Measurements from ENCODE around the gene DELE1. TPM values are rescaled to one million over a fixed set of nuclear protein-coding genes. Genes with fewer than 3 reads are reported as not detected.
A peak's percentile ranks its signal among the peaks of the same experiment; 100 is the strongest.
"Not testable (repeated sequence)": the region's sequence is repeated elsewhere in the genome, so short reads cannot be mapped to it uniquely, and the experiment has no call there.

Gene DELE1
- polyA plus RNA-seq, 6 donors from 2014 or later = 39.1 to 51.1 (median 44.1) TPM

DNA sequence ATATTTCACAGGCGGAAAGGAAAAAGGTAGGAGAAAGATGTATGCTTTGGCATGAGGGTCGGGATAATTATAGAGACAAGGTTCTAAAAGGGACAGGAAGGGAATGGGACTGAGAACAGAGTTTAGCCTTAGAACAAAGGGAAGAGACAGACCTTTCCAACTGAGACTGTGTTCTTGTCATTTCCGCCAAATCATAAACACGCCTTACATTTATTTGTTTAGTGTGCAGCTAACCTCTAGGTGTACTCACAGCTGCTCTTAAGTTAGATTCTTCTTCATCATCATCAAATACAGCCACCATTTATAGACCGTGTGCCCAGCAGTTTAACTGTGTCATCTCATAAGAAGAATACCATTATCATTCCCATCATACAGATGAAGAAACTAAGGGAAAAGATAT lies 5.9 kb upstream of the DELE1 start:
- Mint-ChIP-seq H3K36me3 (no peaks in the 10 kb centered on the region), H3K9me3 (no peaks in the 10 kb centered on the region), H3K4me3 (no peak overlapping the region), H3K4me1 (peaks cover 18 to 31% (median 22%) of the 10 kb centered on the region in 3 donors), H3K27me3 (peaks cover 0 to 11% (median 0%) of the 10 kb centered on the region in 3 donors), H3K27ac (no peak overlapping the region)
- DNase-seq = no peak
- no peak for ATAC-seq (ENCODE audit: low read depth in 2 of 2)

DNA sequence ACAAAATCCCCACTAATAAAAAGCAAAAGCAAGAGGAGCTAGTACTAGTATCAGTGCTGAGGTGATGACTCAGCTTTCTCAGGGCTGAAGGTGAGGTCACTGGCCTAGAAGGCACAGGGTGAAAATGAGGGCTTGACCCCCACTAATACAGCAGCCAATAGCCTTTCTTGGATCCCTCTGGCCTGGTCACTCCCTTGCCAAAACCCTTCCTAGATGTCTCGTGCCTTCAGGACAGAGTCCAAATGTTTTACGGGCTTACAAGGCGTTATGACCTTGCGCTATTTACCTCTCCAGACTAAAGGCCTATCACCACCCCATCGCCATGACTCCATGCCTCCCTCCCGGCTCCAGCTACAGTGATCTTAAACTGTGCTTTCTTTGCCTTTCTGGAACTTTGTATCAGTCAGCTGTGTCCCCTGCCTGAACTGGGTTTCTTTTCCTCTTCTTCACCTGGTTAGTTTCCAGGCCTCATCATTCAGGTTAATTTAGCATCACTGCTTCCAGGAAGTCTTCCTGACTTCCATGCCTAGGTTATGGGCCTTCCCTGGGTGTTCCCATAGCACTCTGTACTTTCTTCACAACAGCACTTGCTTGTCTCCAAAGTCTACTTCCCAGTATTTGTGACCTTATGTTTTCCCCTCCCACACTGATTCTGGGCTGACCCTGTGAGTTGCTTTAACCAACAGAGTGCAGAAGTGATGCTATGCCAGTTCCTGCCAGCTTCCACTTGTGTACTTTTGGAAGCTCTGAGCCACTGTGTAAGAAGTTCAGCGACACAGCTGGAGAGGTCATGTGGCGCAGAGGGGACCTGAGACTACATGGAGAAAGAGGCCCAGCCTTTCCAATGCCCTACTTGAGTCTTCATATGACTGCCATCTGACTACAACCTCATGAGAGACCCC lies 4.2 kb upstream of the DELE1 start:
- Mint-ChIP-seq H3K27ac (peak overlapping the region in 1 of 6 donors; percentile 24), H3K27me3 (peaks cover 0 to 11% (median 0%) of the 10 kb centered on the region in 3 donors), H3K9me3 (no peaks in the 10 kb centered on the region), H3K4me1 (peaks cover 20 to 36% (median 20%) of the 10 kb centered on the region in 3 donors), H3K4me3 (no peak overlapping the region), H3K36me3 (peaks cover 0 to 10% of the 10 kb centered on the region in 2 donors)
- DNase-seq = no peak
- ATAC-seq (ENCODE audit: low read depth in 2 of 2) = no peak

DNA sequence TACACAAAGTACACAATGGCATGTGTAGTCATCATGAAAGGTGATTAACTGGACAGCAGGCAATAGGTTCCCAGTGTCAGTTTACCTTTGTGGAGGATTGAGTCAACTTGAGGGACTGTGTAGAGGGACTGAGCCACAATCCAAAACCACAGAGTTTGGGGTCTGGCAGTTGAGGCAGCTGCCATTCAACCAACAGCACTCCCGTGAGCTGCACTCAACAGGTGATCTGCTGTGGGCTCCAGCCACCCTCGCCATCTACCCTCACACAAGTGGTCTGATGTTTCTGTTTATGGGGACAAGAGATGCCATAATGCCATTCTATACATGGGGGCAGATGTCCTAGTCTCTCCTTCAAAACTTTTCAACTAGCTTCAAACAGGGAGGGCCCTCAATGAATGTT lies 2.9 kb upstream of the DELE1 start:
- peaks cover 4 to 10% of the 10 kb centered on the region in 2 donors for H3K36me3 Mint-ChIP-seq
- peaks cover 0 to 11% (median 0%) of the 10 kb centered on the region in 3 donors for H3K27me3 Mint-ChIP-seq
- no peaks in the 10 kb centered on the region for H3K9me3 Mint-ChIP-seq
- peak overlapping the region in 1 of 8 donors; percentile 64 for H3K4me3 Mint-ChIP-seq
- DNase-seq (no peak), ATAC-seq (ENCODE audit: low read depth in 2 of 2) (no peak)
- no peak overlapping the region for H3K27ac Mint-ChIP-seq
- H3K4me1 Mint-ChIP-seq = peaks cover 23 to 37% (median 24%) of the 10 kb centered on the region in 3 donors

DNA sequence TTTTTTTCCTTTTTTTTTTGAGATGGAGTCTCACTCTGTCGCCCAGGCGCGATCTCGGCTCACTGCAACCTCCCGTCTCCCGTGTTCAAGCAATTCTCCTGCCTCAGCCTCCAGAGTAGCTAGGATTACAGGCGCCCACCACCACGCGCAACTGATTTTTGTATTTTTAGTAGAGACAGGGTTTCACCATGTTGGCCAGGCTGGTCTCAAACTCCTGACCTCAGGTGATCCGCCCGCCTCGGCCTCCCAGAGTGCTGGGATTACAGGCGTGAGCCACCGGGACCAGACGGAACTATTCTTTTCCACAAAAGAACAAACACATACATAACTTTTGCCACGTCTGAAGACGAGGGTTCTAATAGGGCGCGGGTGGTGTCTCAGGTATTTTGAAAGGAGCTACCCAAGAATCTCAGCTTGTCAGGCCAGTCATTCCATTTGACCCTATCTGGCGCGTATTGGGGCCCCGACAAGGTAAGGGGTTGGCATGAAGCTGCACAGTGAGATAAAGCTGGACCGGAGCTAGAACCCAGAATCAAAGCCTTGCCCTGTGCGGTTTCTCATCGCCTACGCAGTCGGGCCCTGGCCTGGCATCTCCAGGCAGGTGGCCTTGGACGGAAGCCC lies 734 bp upstream of the DELE1 start:
- Mint-ChIP-seq H3K27ac (peak overlapping the region; percentile 98 to 99 (median 99)), H3K4me1 (peaks cover 25 to 38% (median 28%) of the 10 kb centered on the region in 3 donors), H3K36me3 (peaks cover 4 to 28% of the 10 kb centered on the region in 2 donors), H3K4me3 (peak overlapping the region; percentile 88 to 98 (median 96))
- H3K27me3 Mint-ChIP-seq; ATAC-seq (ENCODE audit: low read depth in 2 of 2); H3K9me3 Mint-ChIP-seq; DNase-seq: not testable (repeated sequence)

DNA sequence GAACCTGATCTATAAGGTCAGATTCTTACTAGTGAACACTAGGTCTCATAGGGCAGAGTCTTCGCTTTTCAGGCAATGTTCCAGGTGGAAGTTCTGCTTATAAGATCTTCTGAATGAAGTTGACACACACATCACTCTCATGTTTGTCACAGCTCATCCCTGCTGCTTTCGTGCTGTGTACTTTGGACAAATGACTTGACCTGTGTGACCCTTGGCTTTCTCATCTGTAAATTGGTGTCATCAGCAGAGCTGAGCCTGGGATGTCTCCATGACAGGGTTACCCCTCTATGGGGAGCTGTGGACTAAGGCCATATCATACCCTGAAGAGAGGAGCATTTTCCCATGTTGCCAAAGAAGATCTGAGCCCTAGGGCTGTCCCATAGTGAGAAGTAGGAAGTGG lies 2.8 kb downstream of the DELE1 start:
- H3K27ac Mint-ChIP-seq = peak overlapping the region in 1 of 6 donors; percentile 63
- ATAC-seq (ENCODE audit: low read depth in 2 of 2) (no peak), DNase-seq (no peak)
- peaks cover 12 to 47% of the 10 kb centered on the region in 2 donors for H3K36me3 Mint-ChIP-seq
- H3K27me3 Mint-ChIP-seq = no peaks in the 10 kb centered on the region
- H3K9me3 Mint-ChIP-seq = no peaks in the 10 kb centered on the region
- peaks cover 28 to 40% (median 30%) of the 10 kb centered on the region in 3 donors for H3K4me1 Mint-ChIP-seq
- H3K4me3 Mint-ChIP-seq = peak overlapping the region in 1 of 8 donors; percentile 79

DNA sequence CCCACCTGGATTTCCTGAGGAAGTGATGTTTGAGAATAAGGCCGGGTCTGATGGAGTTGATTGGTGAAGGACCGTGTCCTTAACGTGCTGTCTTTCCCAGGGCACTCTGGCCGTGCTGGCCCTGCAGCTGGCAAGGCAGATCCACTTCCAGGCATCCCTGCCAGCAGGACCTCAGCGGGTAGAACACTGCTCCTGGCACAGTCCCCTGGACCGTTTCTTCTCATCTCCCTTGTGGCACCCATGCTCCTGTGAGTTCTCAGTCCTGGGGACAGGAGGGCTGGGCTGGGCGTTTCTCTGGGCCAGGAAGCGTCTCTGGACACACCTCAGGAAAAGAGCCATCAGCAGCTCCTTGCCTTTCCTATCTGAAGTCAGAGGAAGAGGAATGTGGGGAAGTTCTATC lies 4.4 kb downstream of the DELE1 start:
- no peaks in the 10 kb centered on the region for H3K9me3 Mint-ChIP-seq
- peaks cover 14 to 50% of the 10 kb centered on the region in 2 donors for H3K36me3 Mint-ChIP-seq
- H3K4me1 Mint-ChIP-seq = peaks cover 28 to 34% (median 30%) of the 10 kb centered on the region in 3 donors
- no peak for DNase-seq
- no peak for ATAC-seq (ENCODE audit: low read depth in 2 of 2)
- H3K27ac Mint-ChIP-seq = no peak overlapping the region
- H3K4me3 Mint-ChIP-seq = no peak overlapping the region
- no peaks in the 10 kb centered on the region for H3K27me3 Mint-ChIP-seq

DNA sequence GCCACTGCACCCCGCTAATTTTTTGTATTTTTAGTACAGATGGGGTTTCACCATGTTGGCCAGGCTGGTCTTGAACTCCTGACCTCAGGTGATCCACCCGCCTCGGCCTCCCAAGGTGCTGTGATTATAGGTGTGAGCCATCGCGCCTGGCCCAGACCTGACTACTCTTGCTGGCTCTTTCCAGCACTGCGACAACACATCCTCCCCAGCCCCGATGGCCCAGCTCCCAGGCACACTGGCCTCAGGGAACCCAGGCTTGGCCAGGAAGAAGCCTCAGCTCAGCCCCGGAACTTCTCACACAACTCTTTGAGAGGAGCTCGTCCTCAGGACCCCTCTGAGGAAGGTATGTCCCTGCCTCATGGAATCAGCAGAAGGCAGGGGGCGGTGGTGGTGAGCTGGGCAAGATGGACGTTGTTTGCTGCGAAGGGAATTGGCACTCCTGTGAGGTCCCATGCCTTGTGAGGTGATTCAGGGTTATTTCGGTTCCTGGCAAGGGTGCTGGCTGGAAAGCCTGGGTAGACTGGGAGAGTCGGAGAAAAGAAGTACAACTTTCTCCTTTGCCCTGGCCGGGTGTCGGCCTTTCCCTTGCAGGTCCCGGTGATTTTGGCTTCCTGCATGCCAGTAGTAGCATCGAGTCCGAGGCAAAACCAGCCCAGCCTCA lies 5.9 kb downstream of the DELE1 start:
- ATAC-seq (ENCODE audit: low read depth in 2 of 2) (no peak), DNase-seq (no peak)
- peaks cover 14 to 40% of the 10 kb centered on the region in 2 donors for H3K36me3 Mint-ChIP-seq
- no peaks in the 10 kb centered on the region for H3K27me3 Mint-ChIP-seq
- no peak overlapping the region for H3K27ac Mint-ChIP-seq
- H3K9me3 Mint-ChIP-seq = no peaks in the 10 kb centered on the region
- no peak overlapping the region for H3K4me3 Mint-ChIP-seq
- peaks cover 21% of the 10 kb centered on the region in 3 donors for H3K4me1 Mint-ChIP-seq

DNA sequence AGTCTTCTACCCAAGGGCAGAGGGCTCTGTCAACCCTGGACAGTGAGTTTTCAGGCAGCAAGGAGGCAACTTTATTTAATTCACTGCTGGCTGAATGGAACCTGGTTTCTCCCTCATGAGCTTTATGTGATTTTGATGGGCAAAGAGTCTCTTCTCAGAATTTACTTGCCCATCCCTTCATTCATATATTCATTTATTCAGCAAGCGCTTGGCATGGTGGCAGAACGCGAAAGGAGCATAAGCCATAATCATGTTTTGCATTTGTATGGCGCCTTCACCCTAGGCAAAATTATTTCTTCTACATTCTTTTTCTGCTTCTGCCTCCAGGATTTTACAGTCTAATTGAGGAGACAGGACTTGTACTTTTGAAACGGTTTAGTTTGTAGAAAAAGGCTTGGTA lies 8.0 kb downstream of the DELE1 start:
- DNase-seq (no peak), ATAC-seq (ENCODE audit: low read depth in 2 of 2) (no peak)
- H3K4me3 Mint-ChIP-seq = no peak overlapping the region
- H3K27me3 Mint-ChIP-seq = no peaks in the 10 kb centered on the region
- H3K36me3 Mint-ChIP-seq = peaks cover 15 to 43% of the 10 kb centered on the region in 2 donors
- no peaks in the 10 kb centered on the region for H3K9me3 Mint-ChIP-seq
- peaks cover 9 to 15% (median 12%) of the 10 kb centered on the region in 3 donors for H3K4me1 Mint-ChIP-seq
- no peak overlapping the region for H3K27ac Mint-ChIP-seq

DNA sequence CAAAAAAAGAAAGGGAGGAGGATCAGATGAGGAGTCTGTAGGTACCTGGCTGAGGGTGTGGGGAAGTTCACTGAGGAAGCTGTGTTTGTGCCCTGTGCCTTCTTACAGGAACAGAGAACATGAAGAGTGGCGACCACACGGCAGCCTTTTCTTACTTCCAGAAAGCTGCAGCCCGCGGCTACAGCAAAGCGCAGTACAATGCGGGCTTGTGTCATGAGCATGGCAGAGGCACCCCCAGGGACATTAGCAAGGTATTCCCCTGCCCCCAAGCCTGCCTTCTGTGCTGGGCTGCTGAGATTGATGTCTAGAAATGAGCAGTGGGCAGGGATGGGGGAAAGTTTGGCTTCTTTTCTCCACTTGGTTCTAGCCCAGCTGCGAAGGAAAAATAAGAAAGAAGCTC lies 9.5 kb downstream of the DELE1 start:
- no peaks in the 10 kb centered on the region for H3K27me3 Mint-ChIP-seq
- no peak overlapping the region for H3K27ac Mint-ChIP-seq
- H3K4me1 Mint-ChIP-seq = peaks cover 0 to 7% (median under 1%) of the 10 kb centered on the region in 3 donors

DNA sequence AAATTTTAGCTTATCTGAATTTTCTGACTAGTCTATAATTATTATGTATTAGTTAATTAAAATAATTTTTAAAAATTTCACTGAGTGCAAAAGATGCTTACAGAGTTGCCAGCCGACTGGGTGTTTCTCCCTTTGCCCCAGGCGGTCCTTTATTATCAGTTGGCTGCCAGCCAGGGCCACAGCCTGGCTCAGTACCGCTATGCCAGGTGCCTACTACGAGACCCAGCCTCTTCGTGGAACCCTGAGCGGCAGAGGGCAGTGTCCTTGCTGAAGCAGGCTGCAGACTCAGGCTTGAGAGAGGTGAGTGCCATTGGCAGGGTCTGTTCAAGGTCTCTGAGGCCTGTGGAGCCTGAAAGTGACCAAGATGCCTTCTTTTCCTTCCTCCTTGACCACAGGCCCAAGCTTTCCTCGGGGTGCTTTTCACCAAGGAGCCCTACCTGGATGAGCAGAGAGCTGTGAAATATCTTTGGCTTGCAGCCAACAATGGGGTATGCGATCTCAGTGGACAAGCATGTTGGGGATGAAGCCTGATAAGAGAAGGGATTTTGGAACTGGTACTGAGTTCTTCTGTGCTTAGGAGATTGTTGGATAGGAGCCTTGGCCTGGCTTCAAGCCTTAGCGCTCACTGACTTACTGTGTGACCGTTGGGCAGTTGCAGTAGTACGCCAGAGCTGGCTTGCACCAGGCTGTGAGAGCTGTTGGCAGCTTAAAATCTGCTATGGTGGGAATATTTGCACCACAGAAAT lies 10.6 kb downstream of the DELE1 start:
- ATAC-seq (ENCODE audit: low read depth in 2 of 2) (no peak), DNase-seq (no peak)
- no peaks in the 10 kb centered on the region for H3K27me3 Mint-ChIP-seq
- H3K36me3 Mint-ChIP-seq = peaks cover 15 to 18% of the 10 kb centered on the region in 2 donors
- peaks cover 0 to 7% (median 0%) of the 10 kb centered on the region in 3 donors for H3K4me1 Mint-ChIP-seq
- no peaks in the 10 kb centered on the region for H3K9me3 Mint-ChIP-seq
- H3K4me3 Mint-ChIP-seq = no peak overlapping the region
- H3K27ac Mint-ChIP-seq = peak overlapping the region in 1 of 6 donors; percentile 41

More for the DNA sequence above, 9.5 kb downstream of the DELE1 start:
- ATAC-seq (ENCODE audit: low read depth in 2 of 2) (no peak), DNase-seq (no peak)
- peaks cover 15 to 28% of the 10 kb centered on the region in 2 donors for H3K36me3 Mint-ChIP-seq
- no peak overlapping the region for H3K4me3 Mint-ChIP-seq
- H3K9me3 Mint-ChIP-seq = no peaks in the 10 kb centered on the region

DNA sequence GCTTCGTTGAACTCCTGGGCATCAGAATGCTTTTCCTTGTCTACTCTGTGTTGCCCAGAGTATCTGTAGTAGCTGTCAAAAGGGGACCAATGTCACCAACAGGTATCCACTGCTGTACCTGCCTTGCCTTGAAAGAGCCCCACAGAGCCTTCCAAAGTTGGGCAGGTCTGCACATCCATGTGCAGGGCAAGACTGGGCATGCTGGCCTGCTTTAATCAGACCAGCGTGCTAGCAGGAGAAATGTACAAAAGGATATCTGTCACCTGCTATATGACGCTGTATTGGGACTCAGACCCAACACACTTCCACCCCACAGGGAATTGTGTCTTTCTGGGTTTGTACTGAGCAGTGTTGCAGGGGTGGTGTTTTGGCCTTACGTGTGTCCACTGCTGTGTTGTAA lies 11.9 kb downstream of the DELE1 start:
- DNase-seq = no peak
- ATAC-seq (ENCODE audit: low read depth in 2 of 2) = no peak
- H3K27me3 Mint-ChIP-seq = no peaks in the 10 kb centered on the region
- H3K4me3 Mint-ChIP-seq = no peak overlapping the region
- H3K9me3 Mint-ChIP-seq = no peaks in the 10 kb centered on the region
- H3K27ac Mint-ChIP-seq = peak overlapping the region in 2 of 6 donors; percentile 36 to 67
- H3K36me3 Mint-ChIP-seq = peaks cover 15 to 18% of the 10 kb centered on the region in 2 donors
- H3K4me1 Mint-ChIP-seq = peaks cover 0 to 7% (median 0%) of the 10 kb centered on the region in 3 donors

DNA sequence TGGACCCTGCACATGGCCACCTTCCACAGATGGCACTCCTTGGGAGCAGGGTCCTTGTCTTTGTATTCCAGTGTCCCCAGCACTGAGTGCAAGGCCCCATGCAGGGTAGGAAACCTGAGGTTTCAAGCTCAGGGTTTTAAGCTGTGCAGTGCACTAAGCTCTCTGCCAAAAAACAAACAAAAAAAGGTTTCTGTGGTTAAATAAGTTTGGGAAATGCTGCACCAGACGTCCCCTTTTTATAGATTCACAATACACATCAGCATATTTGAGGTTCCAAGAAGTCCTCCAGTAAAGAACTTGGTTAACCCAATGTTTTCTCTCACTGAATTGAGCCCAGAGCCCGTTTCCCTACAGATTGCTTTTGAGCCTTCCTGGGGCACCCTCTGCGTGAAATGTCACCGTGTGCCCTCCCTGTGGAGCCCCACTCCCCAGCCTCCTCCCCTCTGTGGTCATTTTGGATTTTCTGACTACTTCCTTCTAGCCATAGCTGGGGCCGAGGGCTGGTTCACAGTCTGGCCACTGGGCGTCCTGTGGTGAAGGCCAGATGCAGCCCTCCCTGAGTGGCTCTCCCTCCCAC lies 17.1 kb downstream of the DELE1 start:
- Mint-ChIP-seq H3K27ac (peak overlapping the region in 4 of 6 donors; percentile 6 to 81 (median 70)), H3K4me3 (no peak overlapping the region), H3K27me3 (no peaks in the 10 kb centered on the region), H3K36me3 (peaks cover 3 to 5% of the 10 kb centered on the region in 2 donors), H3K9me3 (no peaks in the 10 kb centered on the region), H3K4me1 (peaks cover 0 to under 1% (median 0%) of the 10 kb centered on the region in 3 donors)
- DNase-seq = no peak
- ATAC-seq (ENCODE audit: low read depth in 2 of 2) = no peak
